ENCODE data around the gene IQSEC1.

The IQSEC1 gene

GRCh38 chr3:13068269-13069010 is 4.8 kb downstream of the IQSEC1 start:
- no peak for DNase-seq (ENCODE audit: low read depth in 2 of 3, low spot score in 2 of 3)

- DNase-seq (ENCODE audit: low read depth in 2 of 3, low spot score in 2 of 3): no peak
Observed at GRCh38 chr3:13067778-13068177, 5.5 kb downstream of the IQSEC1 start.

GRCh38 chr3:13066834-13067233 is 6.4 kb downstream of the IQSEC1 start:
- DNase-seq (ENCODE audit: low read depth in 2 of 3, low spot score in 2 of 3): no peak

- no peak for DNase-seq (ENCODE audit: low read depth in 2 of 3, low spot score in 2 of 3)
Observed at GRCh38 chr3:13066236-13066635, 7.0 kb downstream of the IQSEC1 start.

- DNase-seq (ENCODE audit: low read depth in 2 of 3, low spot score in 2 of 3): no peak
Observed at GRCh38 chr3:13065727-13066126, 7.5 kb downstream of the IQSEC1 start.

- DNase-seq (ENCODE audit: low read depth in 2 of 3, low spot score in 2 of 3): no peak
Observed at GRCh38 chr3:13064964-13065363, 8.3 kb downstream of the IQSEC1 start.

GRCh38 chr3:13064159-13064868 is 8.9 kb downstream of the IQSEC1 start:
- DNase-seq (ENCODE audit: low read depth in 2 of 3, low spot score in 2 of 3): no peak

GRCh38 chr3:13063225-13063624 is 10.0 kb downstream of the IQSEC1 start:
- no peak for DNase-seq (ENCODE audit: low read depth in 2 of 3, low spot score in 2 of 3)

GRCh38 chr3:13062647-13063046 is 10.6 kb downstream of the IQSEC1 start:
- no peak for DNase-seq (ENCODE audit: low read depth in 2 of 3, low spot score in 2 of 3)

GRCh38 chr3:13060341-13060910 is 12.8 kb downstream of the IQSEC1 start:
- DNase-seq (ENCODE audit: low read depth in 2 of 3, low spot score in 2 of 3): no peak

- DNase-seq (ENCODE audit: low read depth in 2 of 3, low spot score in 2 of 3): no peak
Observed at GRCh38 chr3:13058346-13059120, 14.7 kb downstream of the IQSEC1 start.

- no peak for DNase-seq (ENCODE audit: low read depth in 2 of 3, low spot score in 2 of 3)
Observed at GRCh38 chr3:13057282-13058040, 15.8 kb downstream of the IQSEC1 start.

GRCh38 chr3:13055634-13056033 is 17.6 kb downstream of the IQSEC1 start:
- no peak for DNase-seq (ENCODE audit: low read depth in 2 of 3, low spot score in 2 of 3)

- DNase-seq (ENCODE audit: low read depth in 2 of 3, low spot score in 2 of 3): no peak
Observed at GRCh38 chr3:13054341-13055285, 18.6 kb downstream of the IQSEC1 start.

- DNase-seq (ENCODE audit: low read depth in 2 of 3, low spot score in 2 of 3): no peak
Observed at GRCh38 chr3:13053893-13054292, 19.3 kb downstream of the IQSEC1 start.

GRCh38 chr3:13053420-13053819 is 19.8 kb downstream of the IQSEC1 start:
- DNase-seq (ENCODE audit: low read depth in 2 of 3, low spot score in 2 of 3): no peak

GRCh38 chr3:13052191-13052820 is 20.9 kb downstream of the IQSEC1 start:
- no peak for DNase-seq (ENCODE audit: low read depth in 2 of 3, low spot score in 2 of 3)

GRCh38 chr3:13051581-13051980 is 21.6 kb downstream of the IQSEC1 start:
- DNase-seq (ENCODE audit: low read depth in 2 of 3, low spot score in 2 of 3): no peak

- no peak for DNase-seq (ENCODE audit: low read depth in 2 of 3, low spot score in 2 of 3)
Observed at GRCh38 chr3:13051066-13051465, 22.2 kb downstream of the IQSEC1 start.

All from activated CD8-positive, alpha-beta memory T cell treated with anti-CD3 and anti-CD28 coated beads for 48 hours (primary cell).